ENCODE data around the gene CARHSP1. TPM values are rescaled to one million over a fixed set of nuclear protein-coding genes. Genes with fewer than 3 reads are reported as not detected.

Gene CARHSP1
- total and polyA plus RNA-seq, 7 experiments from 2014 or later = 24.9 to 123 (median 39.2) TPM

DNA sequence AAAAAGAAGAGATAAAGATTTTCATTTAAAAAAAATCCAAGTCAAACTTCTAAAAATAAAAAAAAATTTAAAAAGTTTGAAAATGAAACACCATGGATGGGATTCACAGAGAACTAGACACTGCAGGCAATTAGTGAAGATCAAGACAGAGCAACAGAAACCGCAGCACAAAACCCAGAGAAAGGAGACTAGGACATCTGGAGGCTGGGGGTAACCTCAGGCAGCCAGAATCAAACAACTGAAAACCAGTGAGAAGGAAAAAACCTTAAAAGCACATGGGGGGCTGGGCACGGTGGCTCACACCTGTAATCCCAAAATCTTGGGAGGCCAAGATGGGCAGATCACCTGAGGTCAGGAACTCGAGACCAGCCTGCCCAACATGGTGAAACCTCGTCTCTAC lies 44.0 kb upstream of the CARHSP1 start:
- peaks cover 18 to 69% (median 42%) of the 10 kb centered on the region in 7 donors for H3K4me1 Mint-ChIP-seq
- no peaks in the 10 kb centered on the region for H3K9me3 Mint-ChIP-seq
- Histone ChIP-seq H3K27me3 (ENCODE audit: control insufficient read depth in 2 of 2, insufficient read depth in 2 of 2, low read length in 2 of 2) (no peaks in the 10 kb centered on the region), H3K4me3 (ENCODE audit: low read length) (no peak overlapping the region), H3K4me1 (ENCODE audit: control insufficient read depth in 2 of 2, insufficient read depth in 2 of 2, low read length in 2 of 2) (peaks cover 0 to 7% of the 10 kb centered on the region in 2 donors), H3K9me3 (ENCODE audit: control insufficient read depth in 2 of 3, low read length in 3 of 3) (no peaks in the 10 kb centered on the region), H3K27ac (ENCODE audit: low read depth, low read length) (no peak overlapping the region), H3K36me3 (ENCODE audit: control insufficient read depth in 2 of 3, insufficient read depth in 3 of 3, low read length in 3 of 3) (peaks cover 20 to 88% (median 31%) of the 10 kb centered on the region in 3 experiments)
- ChIA-PET POLR2A (no interaction called here), CTCF (interaction anchor here (2.2 kb wide), 1 partner anchor 96 kb away, joined by 7 read pairs; no protein-coding TSS in a partner anchor)
- DNase-seq = no peak
- intact Hi-C loops (cut with micrococcal nuclease) = loop anchor here in 1 of 2 donors (10.0 kb wide), 1 partner anchor 52 kb away; the partner anchor contains the start of gene USP7
- no peaks in the 10 kb centered on the region for H3K27me3 Mint-ChIP-seq
- ATAC-seq = no peak
- peaks cover 11 to 65% (median 36%) of the 10 kb centered on the region in 5 donors for H3K36me3 Mint-ChIP-seq
- no peak overlapping the region for H3K4me3 Mint-ChIP-seq
- peak overlapping the region in 4 of 9 donors; percentile 39 to 69 (median 62) for H3K27ac Mint-ChIP-seq

DNA sequence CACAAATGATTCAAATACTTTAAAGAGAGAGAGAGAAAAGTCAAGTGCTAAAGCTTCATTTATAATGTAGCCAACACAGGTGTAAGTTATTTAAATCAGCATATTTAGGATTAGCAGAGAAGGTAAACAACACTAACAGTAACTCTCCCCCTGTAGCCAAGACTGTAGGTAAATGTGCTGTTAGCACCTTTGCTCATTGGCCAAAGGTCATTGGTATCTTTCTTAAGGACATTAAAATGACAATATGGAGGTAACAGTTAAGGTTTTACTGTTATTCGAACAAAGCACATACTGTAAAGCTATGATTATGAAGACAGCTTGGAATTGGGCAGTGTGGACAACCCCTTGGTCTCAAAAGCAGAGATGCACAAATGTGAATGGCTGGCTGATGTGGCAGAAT lies 42.0 kb upstream of the CARHSP1 start:
- H3K4me1 ChIP-seq (ENCODE audit: control insufficient read depth in 2 of 2, insufficient read depth in 2 of 2, low read length in 2 of 2) = peaks cover 0 to 7% of the 10 kb centered on the region in 2 donors
- Mint-ChIP-seq H3K27ac (peak overlapping the region in 8 of 9 donors; percentile 16 to 70 (median 59)), H3K9me3 (no peaks in the 10 kb centered on the region), H3K4me1 (peaks cover 18 to 63% (median 39%) of the 10 kb centered on the region in 7 donors), H3K36me3 (peaks cover 13 to 57% (median 39%) of the 10 kb centered on the region in 5 donors), H3K27me3 (no peaks in the 10 kb centered on the region), H3K4me3 (no peak overlapping the region)
- no peak overlapping the region for H3K27ac ChIP-seq (ENCODE audit: low read depth, low read length)
- ATAC-seq = no peak
- no peaks in the 10 kb centered on the region for H3K27me3 ChIP-seq (ENCODE audit: control insufficient read depth in 2 of 2, insufficient read depth in 2 of 2, low read length in 2 of 2)
- no peaks in the 10 kb centered on the region for H3K9me3 ChIP-seq (ENCODE audit: control insufficient read depth in 2 of 3, low read length in 3 of 3)
- no peak overlapping the region for H3K4me3 ChIP-seq (ENCODE audit: low read length)
- CTCF ChIA-PET = interaction anchor here (1.2 to 2.2 kb wide), 2 partner anchors 26 to 98 kb away, joined by 5 to 7 read pairs; no protein-coding TSS in a partner anchor
- DNase-seq = no peak
- peaks cover 24 to 88% (median 36%) of the 10 kb centered on the region in 3 experiments for H3K36me3 ChIP-seq (ENCODE audit: control insufficient read depth in 2 of 3, insufficient read depth in 3 of 3, low read length in 3 of 3)
- POLR2A ChIA-PET = no interaction called here
- intact Hi-C loops (cut with micrococcal nuclease) = loop anchor here in 1 of 2 donors (10.0 kb wide), 1 partner anchor 54 kb away; the partner anchor contains the start of gene USP7

GRCh38 chr16:8908810-8909468 lies 40.1 kb upstream of the CARHSP1 start:
- Mint-ChIP-seq H3K4me1 (peaks cover 14 to 51% (median 38%) of the 10 kb centered on the region in 7 donors), H3K27ac (peak overlapping the region in 8 of 9 donors; percentile 14 to 82 (median 57)), H3K27me3 (no peaks in the 10 kb centered on the region), H3K36me3 (peaks cover 18 to 56% (median 35%) of the 10 kb centered on the region in 5 donors), H3K4me3 (peak overlapping the region in 2 of 10 donors; percentile 41 to 54), H3K9me3 (no peaks in the 10 kb centered on the region)
- Histone ChIP-seq H3K9me3 (ENCODE audit: control insufficient read depth in 2 of 3, low read length in 3 of 3) (no peaks in the 10 kb centered on the region), H3K4me1 (ENCODE audit: control insufficient read depth in 2 of 2, insufficient read depth in 2 of 2, low read length in 2 of 2) (peaks cover 0 to 7% of the 10 kb centered on the region in 2 donors), H3K36me3 (ENCODE audit: control insufficient read depth in 2 of 3, insufficient read depth in 3 of 3, low read length in 3 of 3) (peaks cover 31 to 88% (median 35%) of the 10 kb centered on the region in 3 experiments), H3K27me3 (ENCODE audit: control insufficient read depth in 2 of 2, insufficient read depth in 2 of 2, low read length in 2 of 2) (no peaks in the 10 kb centered on the region), H3K27ac (ENCODE audit: low read depth, low read length) (peak overlapping the region; percentile 29), H3K4me3 (ENCODE audit: low read length) (no peak overlapping the region)
- DNase-seq = no peak
- CTCF ChIA-PET = interaction anchor here (1.1 kb wide), 1 partner anchor 99 kb away, joined by 4 read pairs; no protein-coding TSS in a partner anchor
- ATAC-seq = peak; percentile 57
- intact Hi-C loops (cut with micrococcal nuclease) = loop anchor here (2.0 to 5.0 kb wide), 2 partner anchors 53 to 226 kb away; partner anchors contain the start of gene USP7 (in 1 of the 2)
- POLR2A ChIA-PET = interaction anchor here (0.7 kb wide), 1 partner anchor 11 kb away, joined by 3 read pairs; no protein-coding TSS in a partner anchor

DNA sequence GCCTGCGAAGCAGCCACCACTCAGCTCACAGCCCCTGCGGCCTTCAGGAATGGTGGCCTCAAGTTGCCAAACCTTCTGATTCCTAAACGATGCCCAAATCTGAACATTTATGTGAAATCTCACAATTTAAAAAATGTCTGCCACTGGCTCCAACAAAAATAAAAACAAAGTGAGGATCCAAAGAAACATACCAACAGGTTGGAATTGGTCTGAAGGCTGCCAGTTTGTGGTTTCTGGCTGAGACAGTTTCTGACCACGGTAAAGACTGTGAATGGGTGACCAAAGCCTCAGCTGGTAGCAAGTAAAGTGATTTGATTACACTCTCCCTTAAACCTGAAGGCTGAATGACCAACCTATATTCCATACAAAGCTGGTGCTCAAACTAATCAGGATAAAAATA lies 38.3 kb upstream of the CARHSP1 start:
- Mint-ChIP-seq H3K27me3 (no peaks in the 10 kb centered on the region), H3K4me1 (peaks cover 15 to 42% (median 30%) of the 10 kb centered on the region in 7 donors), H3K4me3 (no peak overlapping the region), H3K9me3 (no peaks in the 10 kb centered on the region), H3K27ac (peak overlapping the region in 1 of 9 donors; percentile 54), H3K36me3 (peaks cover 18 to 58% (median 33%) of the 10 kb centered on the region in 5 donors)
- H3K4me1 ChIP-seq (ENCODE audit: control insufficient read depth in 2 of 2, insufficient read depth in 2 of 2, low read length in 2 of 2) = peaks cover 0 to 7% of the 10 kb centered on the region in 2 donors
- no peak overlapping the region for H3K27ac ChIP-seq (ENCODE audit: low read depth, low read length)
- H3K9me3 ChIP-seq (ENCODE audit: control insufficient read depth in 2 of 3, low read length in 3 of 3) = no peaks in the 10 kb centered on the region
- ChIA-PET POLR2A (no interaction called here), CTCF (no interaction called here)
- H3K4me3 ChIP-seq (ENCODE audit: low read length) = no peak overlapping the region
- no peak for DNase-seq
- intact Hi-C loops (cut with micrococcal nuclease) = loop anchor here in 1 of 2 donors (5.0 kb wide), 1 partner anchor 55 kb away; the partner anchor contains the start of gene USP7
- no peak for ATAC-seq
- peaks cover 45 to 96% (median 48%) of the 10 kb centered on the region in 3 experiments for H3K36me3 ChIP-seq (ENCODE audit: control insufficient read depth in 2 of 3, insufficient read depth in 3 of 3, low read length in 3 of 3)
- H3K27me3 ChIP-seq (ENCODE audit: control insufficient read depth in 2 of 2, insufficient read depth in 2 of 2, low read length in 2 of 2) = no peaks in the 10 kb centered on the region

DNA sequence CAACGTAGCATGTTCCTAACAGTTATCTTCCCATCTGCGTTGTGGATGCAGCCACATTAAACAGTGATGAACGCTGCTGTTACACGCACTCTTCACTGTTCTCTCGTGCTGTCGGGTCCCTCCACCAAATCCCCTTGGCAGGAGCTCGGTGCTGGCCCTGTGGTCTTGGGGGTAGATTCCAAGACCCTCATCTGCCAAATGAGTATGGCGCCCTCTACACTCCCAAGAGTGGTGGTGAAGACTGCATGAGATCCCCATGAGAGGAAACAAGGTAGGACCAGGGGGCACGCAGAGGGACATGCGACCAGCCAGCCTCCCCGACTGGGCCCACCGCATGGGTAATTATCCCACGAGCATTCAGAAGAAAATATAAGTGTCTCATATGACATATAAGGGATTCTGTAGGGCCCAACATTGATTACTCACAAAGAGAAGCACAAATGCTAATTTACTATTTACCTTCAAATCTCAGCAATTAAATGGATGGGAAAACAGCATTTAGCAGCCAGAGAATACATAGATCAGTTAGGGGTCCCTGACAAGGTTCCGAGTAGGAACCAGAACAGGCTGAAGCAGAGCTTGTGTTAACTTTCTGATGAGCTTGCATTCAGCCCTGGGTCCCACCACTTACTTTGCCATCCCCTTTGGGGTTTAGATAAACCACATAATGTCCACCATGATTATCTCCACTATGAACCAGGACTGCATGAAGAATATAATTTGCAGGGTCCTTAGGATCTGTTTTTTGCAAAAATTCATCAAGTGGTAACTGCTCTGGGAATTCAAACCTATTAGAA lies 37.2 kb upstream of the CARHSP1 start:
- Histone ChIP-seq H3K36me3 (ENCODE audit: control insufficient read depth in 2 of 3, insufficient read depth in 3 of 3, low read length in 3 of 3) (peaks cover 48 to 96% (median 53%) of the 10 kb centered on the region in 3 experiments), H3K27ac (ENCODE audit: low read depth, low read length) (no peak overlapping the region), H3K27me3 (ENCODE audit: control insufficient read depth in 2 of 2, insufficient read depth in 2 of 2, low read length in 2 of 2) (no peaks in the 10 kb centered on the region), H3K4me3 (ENCODE audit: low read length) (no peak overlapping the region), H3K9me3 (ENCODE audit: control insufficient read depth in 2 of 3, low read length in 3 of 3) (no peaks in the 10 kb centered on the region), H3K4me1 (ENCODE audit: control insufficient read depth in 2 of 2, insufficient read depth in 2 of 2, low read length in 2 of 2) (peaks cover 0 to 7% of the 10 kb centered on the region in 2 donors)
- DNase-seq (no peak), ATAC-seq (no peak)
- Mint-ChIP-seq H3K27me3 (no peaks in the 10 kb centered on the region), H3K4me1 (peaks cover 11 to 33% (median 24%) of the 10 kb centered on the region in 7 donors), H3K9me3 (no peaks in the 10 kb centered on the region), H3K27ac (peak overlapping the region in 2 of 9 donors; percentile 16 to 38), H3K4me3 (no peak overlapping the region), H3K36me3 (peaks cover 18 to 58% (median 30%) of the 10 kb centered on the region in 5 donors)
- CTCF ChIA-PET = interaction anchor here (0.5 to 1.6 kb wide), 2 partner anchors 102 to 173 kb away, joined by 3 to 8 read pairs; no protein-coding TSS in a partner anchor
- intact Hi-C loops (cut with micrococcal nuclease) = loop anchor here (1.0 to 5.0 kb wide), 4 partner anchors 56 to 228 kb away; partner anchors contain the start of gene USP7 (in 1 of the 2)
- POLR2A ChIA-PET = no interaction called here

GRCh38 chr16:8905168-8905762 lies 36.5 kb upstream of the CARHSP1 start:
- Histone ChIP-seq H3K9me3 (ENCODE audit: control insufficient read depth in 2 of 3, low read length in 3 of 3) (no peaks in the 10 kb centered on the region), H3K27ac (ENCODE audit: low read depth, low read length) (no peak overlapping the region), H3K27me3 (ENCODE audit: control insufficient read depth in 2 of 2, insufficient read depth in 2 of 2, low read length in 2 of 2) (no peaks in the 10 kb centered on the region), H3K4me1 (ENCODE audit: control insufficient read depth in 2 of 2, insufficient read depth in 2 of 2, low read length in 2 of 2) (peaks cover 0 to 7% of the 10 kb centered on the region in 2 donors), H3K4me3 (ENCODE audit: low read length) (no peak overlapping the region), H3K36me3 (ENCODE audit: control insufficient read depth in 2 of 3, insufficient read depth in 3 of 3, low read length in 3 of 3) (peaks cover 52 to 96% (median 55%) of the 10 kb centered on the region in 3 experiments)
- DNase-seq = peak in 4 of 9 donors; percentile 18 to 39 (median 30)
- ChIA-PET POLR2A (no interaction called here), CTCF (interaction anchor here (1.6 kb wide), 1 partner anchor 103 kb away, joined by 8 read pairs; no protein-coding TSS in a partner anchor)
- intact Hi-C loops (cut with micrococcal nuclease) = loop anchor here (1.0 to 5.0 kb wide), 4 partner anchors 57 to 229 kb away; partner anchors contain the start of gene USP7 (in 1 of the 2)
- H3K4me1 Mint-ChIP-seq = peaks cover 6 to 29% (median 16%) of the 10 kb centered on the region in 7 donors
- peaks cover 12 to 57% (median 31%) of the 10 kb centered on the region in 5 donors for H3K36me3 Mint-ChIP-seq
- H3K4me3 Mint-ChIP-seq = no peak overlapping the region
- no peaks in the 10 kb centered on the region for H3K9me3 Mint-ChIP-seq
- H3K27me3 Mint-ChIP-seq = no peaks in the 10 kb centered on the region
- ATAC-seq = peak; percentile 63
- H3K27ac Mint-ChIP-seq = peak overlapping the region in 3 of 9 donors; percentile 29 to 59 (median 42)

Measured in naive thymus-derived CD4-positive, alpha-beta T cell (primary cell).